Endothelial cell of umbilical vein (primary cell): ENCODE measurements around the gene SNAPC4. TPM values are rescaled to one million over a fixed set of nuclear protein-coding genes. Genes with fewer than 3 reads are reported as not detected.

Experiments used
- BruUV-seq: library from RNA; stranded (reverse); fragments of 400-500 nt; replicated peaks from 2 replicates; lab custom pipeline; 2021; lab: Mats Ljungman, UMichigan
- CTCF ChIA-PET: fragments of 300-600, 350-600 bp; sonication (Branson Sonifier 250); formaldehyde crosslinking; loops from one replicate; lab custom pipeline; 2021; ENCODE audit warnings: antibody characterized with exemption, inconsistent platforms; lab: Charles Lee
- POLR2A ChIA-PET: fragments of 300-600, 350-600 bp; sonication (Branson Sonifier 250); formaldehyde crosslinking; loops from one replicate; lab custom pipeline; 2021; ENCODE audit warnings: antibody characterized with exemption, inconsistent platforms; lab: Charles Lee
- DNase-seq: peaks from one replicate; pipeline ENCODE4 v3.0.0-alpha.2; 2011; ENCODE audit warnings: low read depth, low spot score
- FAIRE-seq: peaks from 2 replicates; lab custom pipeline; 2011; peaks lifted over from hg19 to GRCh38; lab: Jason Lieb, UNC
- H2AFZ ChIP-seq: 2 replicates; pipeline ENCODE4 v1.6.0; 2012; ENCODE audit warnings: low read depth, low read length, control low read depth, inconsistent platforms
- H3K27ac ChIP-seq: 2 replicates; pipeline ENCODE4 v1.5.1; 2011; ENCODE audit warnings: low read depth, mild to moderate bottlenecking, control low read depth, low read length, moderate library complexity; ENCODE audit not compliant: insufficient read depth
- H3K27me3 ChIP-seq, 2 experiments: 2 replicates each; pipeline versions ENCODE4 v1.6.0 to v1.6.1; 2011; ENCODE audit warnings: low read length in 2 of 2, mixed read lengths in 1 of 2; ENCODE audit not compliant: control insufficient read depth in 2 of 2, insufficient read depth in 2 of 2
- H3K36me3 ChIP-seq, 2 experiments: 2 replicates in 1 of 2; 3 replicates in 1 of 2; pipeline ENCODE4 v1.5.1; 2011; ENCODE audit warnings: low read length in 2 of 2, mild to moderate bottlenecking in 1 of 2, moderate library complexity in 1 of 2; ENCODE audit not compliant: control insufficient read depth in 2 of 2, insufficient read depth in 2 of 2; ENCODE audit errors: extremely low read depth in 1 of 2
- H3K4me1 ChIP-seq: 3 replicates; pipeline ENCODE4 v1.5.1; 2011; ENCODE audit warnings: mild to moderate bottlenecking, low read length; ENCODE audit not compliant: control insufficient read depth, insufficient read depth; ENCODE audit errors: extremely low read depth
- H3K4me2 ChIP-seq: 2 replicates; pipeline ENCODE4 v1.6.1; 2011; ENCODE audit warnings: low read length, control low read depth, mixed read lengths; ENCODE audit not compliant: insufficient read depth
- H3K4me3 ChIP-seq, 3 experiments: fragments of 200-600 bp in 1 of 3; sonication (generic), shearing (Covaris generic) in 1 of 3; replicated peaks in 1 of 3; 2 replicates each; pipeline ENCODE4 v1.5.1; 2011 to 2016; ENCODE audit warnings: control low read depth in 3 of 3, low read length in 3 of 3, mild to moderate bottlenecking in 2 of 3, inconsistent platforms in 1 of 3, low read depth in 1 of 3, moderate library complexity in 1 of 3; ENCODE audit not compliant: insufficient read depth in 1 of 3
- H3K79me2 ChIP-seq: 2 replicates; pipeline ENCODE4 v1.6.0; 2012; ENCODE audit warnings: low read length, inconsistent platforms; ENCODE audit not compliant: control insufficient read depth, insufficient read depth
- H3K9ac ChIP-seq: replicated peaks from 2 replicates; pipeline ENCODE3; 2011; ENCODE audit warnings: low read length, control low read depth; ENCODE audit not compliant: insufficient read depth; ENCODE audit errors: extremely low read depth
- H3K9me1 ChIP-seq: replicated peaks from 3 replicates; pipeline ENCODE4 v1.6.0; 2011; ENCODE audit warnings: mild to moderate bottlenecking, low read length; ENCODE audit not compliant: control insufficient read depth, insufficient read depth; ENCODE audit errors: extremely low read depth
- H3K9me3 ChIP-seq: replicated peaks from 2 replicates; pipeline ENCODE4 v1.5.1; 2012; ENCODE audit warnings: low read length, inconsistent platforms; ENCODE audit not compliant: control insufficient read depth, insufficient read depth
- H4K20me1 ChIP-seq: replicated peaks from 2 replicates; pipeline ENCODE3; 2011; ENCODE audit warnings: mild to moderate bottlenecking, low read length; ENCODE audit not compliant: control insufficient read depth, insufficient read depth; ENCODE audit errors: extremely low read depth
- CTCF ChIP-seq, 2 donors: IDR thresholded peaks; 1 replicate in 1 of 2; 2 replicates in 1 of 2; pipeline ENCODE4 v1.5.1; 2011; ENCODE audit warnings: low read length in 2 of 2, mild to moderate bottlenecking in 2 of 2, moderate library complexity in 2 of 2, control low read depth in 1 of 2, inconsistent platforms in 1 of 2, low read depth in 1 of 2; ENCODE audit not compliant: insufficient read depth in 1 of 2; ENCODE audit errors: extremely low read depth in 1 of 2
- EZH2 ChIP-seq: IDR thresholded peaks from 2 replicates; pipeline ENCODE4 v1.6.1; 2012; ENCODE audit warnings: borderline replicate concordance, low read depth, mild to moderate bottlenecking, moderate library complexity, low read length, inconsistent platforms; ENCODE audit not compliant: severe bottlenecking
- FOS ChIP-seq: IDR thresholded peaks from 2 replicates; pipeline ENCODE4 v1.6.1; 2011; ENCODE audit warnings: mild to moderate bottlenecking, low read length, moderate library complexity, borderline replicate concordance; ENCODE audit not compliant: insufficient read depth
- GATA2 ChIP-seq: IDR thresholded peaks from 2 replicates; pipeline ENCODE4 v1.7.0; 2011; ENCODE audit warnings: low read depth, mild to moderate bottlenecking, moderate library complexity, mixed read lengths, low read length; ENCODE audit not compliant: insufficient read length, insufficient read depth
- JUN ChIP-seq: IDR thresholded peaks from 2 replicates; pipeline ENCODE4 v1.6.1; 2011; ENCODE audit warnings: borderline replicate concordance, low read depth; ENCODE audit not compliant: insufficient read length, insufficient read depth
- MAX ChIP-seq: IDR thresholded peaks from 2 replicates; pipeline ENCODE4 v1.6.1; 2011; ENCODE audit not compliant: insufficient read depth, insufficient read length
- MYC ChIP-seq: IDR thresholded peaks from one replicate; pipeline ENCODE4 v1.6.1; 2011; ENCODE audit warnings: mild to moderate bottlenecking, low read depth, low read length
- POLR2A ChIP-seq: IDR thresholded peaks from 2 replicates; pipeline ENCODE4 v1.6.1; 2012; ENCODE audit warnings: low read depth, mild to moderate bottlenecking, control low read depth, low read length
- POLR2AphosphoS5 ChIP-seq: IDR thresholded peaks from 2 replicates; pipeline ENCODE4 v1.6.1; 2012; ENCODE audit warnings: low read depth, mild to moderate bottlenecking, control low read depth, low read length, moderate library complexity; ENCODE audit not compliant: insufficient read depth
- dilution Hi-C: fragments of 300-500 bp; cut with MboI; formaldehyde crosslinking; loops from one replicate; pipeline ENCODE4 v1.15.0; 2019; ENCODE audit warnings: low sequenced_read_pairs; ENCODE audit not compliant: extremely low pct_ligation_motif_present
- intact Hi-C: fragments of 100-400 bp; cut with micrococcal nuclease; formaldehyde crosslinking; loops from one replicate; pipeline ENCODE4 v1.10.0; 2022
- polyA plus RNA-seq, 4 experiments: library from polyadenylated mRNA; depleted of rRNA in 3 of 4; stranded (reverse) in 3 of 4; unstranded in 1 of 4; fragments of >200 nt; gene quantifications; 2 replicates each; pipeline versions ENCODE4 v1.2.1 to v1.2.3, GENCODE V29; 2011 to 2012; ENCODE audit warnings: missing spikeins in 1 of 4
- total RNA-seq: library from RNA; stranded (reverse); gene quantifications from 2 replicates; pipeline ENCODE4 v1.2.3, GENCODE V29; 2021

Gene SNAPC4
- total and polyA plus RNA-seq, 2 donors (not counting 3 experiments of a cell fraction or from before 2014, with no cell fraction given), result 6.7 to 17.5 TPM

- peaks cover 3% of the 10 kb centered on the region for H3K79me2 ChIP-seq
- no peaks in the 10 kb centered on the region for H3K9me3 ChIP-seq
- H4K20me1 ChIP-seq, result no peaks in the 10 kb centered on the region
- H3K9me1 ChIP-seq, result no peaks in the 10 kb centered on the region
- intact Hi-C loops, result no loop called here
- H3K36me3 ChIP-seq, result no peaks in the 10 kb centered on the region
- dilution Hi-C loops, result no loop called here
- H3K4me1 ChIP-seq, result peaks cover 7% of the 10 kb centered on the region
- no peak overlapping the region for H2AFZ ChIP-seq
- no peak overlapping the region for H3K9ac ChIP-seq
- H3K27me3 ChIP-seq, result no peaks in the 10 kb centered on the region
- FAIRE-seq (no peak), DNase-seq (no peak)
- no peak overlapping the region for H3K27ac ChIP-seq
- no peak for TF ChIP-seq POLR2A
- TF ChIP-seq MAX, result no peak
- TF ChIP-seq EZH2, result no peak
- no peak for TF ChIP-seq JUN
- no peak for TF ChIP-seq POLR2AphosphoS5
- TF ChIP-seq GATA2, result no peak
- no peak for TF ChIP-seq FOS
- no peak for TF ChIP-seq CTCF (IDR thresholded peaks at IDR 0.05; ENCODE audit: extremely low read depth in 1 of 2, insufficient read depth in 1 of 2, low read depth in 1 of 2, low read length in 2 of 2)
- no peak for TF ChIP-seq MYC
- H3K4me2 ChIP-seq, result no peak overlapping the region
- no peak overlapping the region for H3K4me3 ChIP-seq
- ChIA-PET CTCF (interaction anchor here (0.6 to 1.1 kb wide), 2 partner anchors 26 to 28 kb away, joined by 3 read pairs; no protein-coding TSS in a partner anchor), POLR2A (no interaction called here)
- no TSS peak for BruUV-seq
Measured at GRCh38 chr9:136365775-136366222, 34.2 kb downstream of the SNAPC4 start.
